ENCODE data around the gene DHX38.
"Not testable (repeated sequence)": the region's sequence is repeated elsewhere in the genome, so short reads cannot be mapped to it uniquely, and the experiment has no call there.

Gene DHX38

DNA sequence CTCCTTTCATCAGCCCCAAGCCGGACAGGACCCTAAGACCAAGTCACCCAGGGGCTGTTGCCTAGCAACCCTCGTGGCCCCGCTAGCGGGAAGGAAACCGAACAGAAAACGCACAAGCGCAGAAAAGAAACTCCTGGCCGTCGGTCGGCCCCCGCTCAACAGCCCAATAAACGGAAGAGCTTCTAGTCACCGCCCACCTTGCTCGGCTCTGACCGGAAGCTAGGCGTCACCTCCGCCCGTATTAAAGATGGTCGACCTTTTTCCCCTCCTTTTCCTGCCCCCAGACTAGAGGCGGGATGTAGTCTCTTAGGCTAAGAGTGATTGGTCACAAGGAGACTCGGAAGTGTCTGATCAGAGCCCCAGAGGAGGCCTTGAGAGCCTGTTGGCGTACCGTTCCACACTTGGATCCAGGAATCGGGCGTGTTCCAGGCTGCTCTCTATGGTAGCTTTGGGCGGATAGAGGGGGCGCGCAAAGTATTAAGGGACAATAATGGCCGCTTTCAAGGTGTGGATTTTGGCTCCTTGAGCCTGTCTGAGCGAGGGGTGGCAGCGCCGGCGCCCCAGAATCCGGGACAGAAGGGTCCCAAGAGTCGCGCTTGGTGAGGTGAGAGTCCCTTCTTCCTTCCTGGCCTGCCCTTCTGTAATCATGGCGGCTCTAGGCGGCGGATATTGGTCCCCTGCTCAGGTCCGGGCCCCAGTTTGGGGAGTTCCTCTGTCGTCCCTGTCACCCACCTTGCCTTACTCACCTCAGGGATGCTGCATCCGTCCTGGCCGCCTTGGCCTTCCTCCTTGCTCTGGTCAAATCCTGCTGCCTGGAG is at the start of gene DHX38, which contains the start of gene TXNL4B:
Gene DHX38, plus strand, starts transcription at position 400 of the 818 bp plus-strand sequence. CDS start 2,311 bp downstream, outside the sequence.
Gene TXNL4B, minus strand, starts transcription at position 173 of the 818 bp plus-strand sequence. CDS start 2,871 bp downstream, outside the sequence.
- peak; percentile 76 for DNase-seq (ENCODE audit: low read depth)

DNA sequence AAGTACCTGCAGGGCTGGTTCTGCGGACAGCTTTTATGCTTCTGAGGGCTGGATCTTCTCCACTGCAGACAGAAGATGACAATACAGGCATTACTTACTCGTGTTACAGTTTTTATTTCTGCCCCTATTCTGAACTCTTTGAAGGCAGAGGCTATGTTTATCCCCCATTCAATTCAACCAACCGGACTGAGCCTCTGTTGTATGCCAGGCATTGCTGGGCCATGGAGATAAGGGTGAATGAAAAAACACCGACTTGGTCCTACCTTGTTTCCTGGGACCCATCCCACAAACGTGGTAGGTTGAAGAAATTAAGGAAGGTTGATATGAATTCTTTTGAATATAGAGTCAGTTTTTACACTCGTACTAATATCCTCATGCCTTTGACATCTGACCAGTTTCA is 49.4 kb upstream of the DHX38 start:
- DNase-seq (ENCODE audit: low read depth), result no peak

DNA sequence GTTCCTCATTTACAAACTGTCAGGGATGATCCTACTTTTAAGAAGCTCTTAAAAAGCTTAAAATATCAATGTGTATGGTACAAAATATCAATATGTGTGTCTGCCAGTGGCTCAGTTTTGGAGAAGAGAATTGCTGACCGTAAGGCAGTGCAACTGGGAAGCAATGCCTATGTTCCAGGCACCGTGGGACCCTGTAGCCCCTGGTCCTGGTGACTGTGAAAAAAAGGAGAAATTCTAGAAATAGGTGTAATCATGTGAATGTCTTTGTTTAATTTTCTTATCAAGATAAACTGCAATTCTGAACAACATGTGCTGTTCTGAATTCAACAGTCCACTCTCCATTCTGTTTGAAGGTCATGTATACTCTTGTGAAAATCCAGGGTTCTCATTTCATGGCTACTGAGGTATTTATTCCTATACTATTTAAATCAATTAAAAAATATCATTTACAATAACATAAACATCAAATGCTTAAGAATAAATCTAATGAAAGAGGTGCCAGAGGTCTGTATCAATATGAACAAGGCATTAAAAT is 48.8 kb upstream of the DHX38 start:
- DNase-seq (ENCODE audit: low read depth), result no peak

GRCh38 chr16:72049110-72049509 is 44.5 kb upstream of the DHX38 start:
- no peak for DNase-seq (ENCODE audit: low read depth)

- no peak for DNase-seq (ENCODE audit: low read depth)
Measured at GRCh38 chr16:72050769-72051464, 42.7 kb upstream of the DHX38 start.

DNA sequence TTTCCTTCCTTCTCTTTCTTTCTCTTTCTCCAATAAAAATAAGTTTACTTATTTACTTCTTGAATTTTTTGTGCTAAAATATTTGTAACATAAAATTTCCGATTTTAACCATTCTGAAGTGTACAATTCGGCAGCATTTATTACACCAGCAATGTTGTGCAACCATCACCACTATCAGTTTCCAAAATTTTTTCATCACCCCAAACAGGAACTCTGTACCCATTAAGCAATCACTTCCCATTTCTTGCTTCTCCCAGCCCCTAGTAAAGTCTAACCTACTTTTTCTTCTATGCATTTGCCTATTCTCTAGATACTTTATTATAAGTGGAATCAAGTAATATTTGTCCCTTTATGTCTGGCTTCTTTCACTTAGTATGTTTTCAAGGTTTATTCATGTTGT is 41.8 kb upstream of the DHX38 start:
- DNase-seq (ENCODE audit: low read depth), result no peak

DNA sequence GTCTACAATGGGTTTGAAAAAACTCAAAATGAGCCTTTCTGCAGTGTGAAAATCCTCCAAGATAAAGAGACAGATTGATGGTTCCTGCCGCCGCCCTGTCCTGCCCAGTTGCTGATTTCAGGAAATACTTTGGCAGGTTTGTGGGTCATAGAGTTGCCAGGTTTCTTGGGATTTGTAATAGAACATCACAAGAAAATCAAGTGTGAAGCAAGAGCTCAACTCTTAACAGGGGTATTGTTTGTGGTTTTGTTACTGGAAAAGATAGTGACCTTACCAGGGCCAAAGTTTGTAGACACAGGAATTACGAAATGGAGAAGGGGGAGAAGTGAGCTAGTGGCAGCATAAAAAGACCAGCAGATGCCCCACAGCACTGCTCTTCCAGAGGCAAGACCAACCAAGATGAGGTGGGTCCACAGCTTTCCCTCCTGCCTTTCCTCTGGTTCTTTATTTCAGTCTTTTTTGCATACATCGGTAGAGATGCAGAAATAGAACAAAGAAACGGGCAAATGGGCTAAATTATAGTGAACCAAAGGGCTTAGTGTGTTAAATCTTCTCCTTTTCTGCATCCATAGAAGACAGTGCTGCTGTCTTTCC is 39.3 kb upstream of the DHX38 start, which contains the start of gene HP:
Gene HP, plus strand, starts transcription at position 252 of the 594 bp plus-strand sequence. Its CDS starts 148 bp downstream, at position 400.
- DNase-seq (ENCODE audit: low read depth), result not testable (repeated sequence)

DNA sequence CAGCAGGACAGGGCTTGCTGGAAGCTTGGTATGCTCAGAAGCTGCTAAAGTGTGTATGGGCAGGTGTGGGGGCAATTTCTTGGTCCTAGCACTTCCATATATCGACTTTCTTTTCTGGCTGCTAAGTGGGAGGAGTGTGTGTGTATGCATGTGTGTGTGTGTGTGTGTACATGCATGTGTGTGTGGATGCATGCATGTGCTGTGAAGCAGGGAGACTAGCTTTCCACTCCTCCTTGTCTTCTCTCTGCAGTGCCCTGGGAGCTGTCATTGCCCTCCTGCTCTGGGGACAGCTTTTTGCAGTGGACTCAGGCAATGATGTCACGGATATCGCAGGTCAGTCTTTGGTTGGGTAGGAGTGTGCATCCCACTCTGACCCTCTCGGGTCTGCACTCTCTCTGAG is 37.7 kb upstream of the DHX38 start:
- DNase-seq (ENCODE audit: low read depth), result no peak

- not testable (repeated sequence) for DNase-seq (ENCODE audit: low read depth)
Measured at GRCh38 chr16:72057313-72057712, 36.3 kb upstream of the DHX38 start.

DNA sequence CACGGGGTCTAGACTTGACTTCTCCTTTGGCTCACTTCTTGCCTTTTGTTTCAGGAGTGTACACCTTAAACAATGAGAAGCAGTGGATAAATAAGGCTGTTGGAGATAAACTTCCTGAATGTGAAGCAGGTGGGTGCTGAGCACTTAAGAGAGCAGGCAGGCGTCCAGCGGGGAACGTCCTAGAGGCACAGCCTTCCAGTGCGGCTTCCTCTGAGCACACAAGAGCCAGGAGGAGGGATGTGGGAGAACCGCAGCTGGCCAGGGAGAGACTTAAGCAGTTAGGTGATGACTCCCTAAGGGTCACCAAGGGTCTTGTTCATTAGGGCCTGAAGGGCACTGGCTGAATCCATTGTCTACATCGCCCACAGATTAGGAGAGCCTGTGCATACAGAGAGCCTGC is 34.6 kb upstream of the DHX38 start:
- DNase-seq (ENCODE audit: low read depth), result not testable (repeated sequence)

DNA sequence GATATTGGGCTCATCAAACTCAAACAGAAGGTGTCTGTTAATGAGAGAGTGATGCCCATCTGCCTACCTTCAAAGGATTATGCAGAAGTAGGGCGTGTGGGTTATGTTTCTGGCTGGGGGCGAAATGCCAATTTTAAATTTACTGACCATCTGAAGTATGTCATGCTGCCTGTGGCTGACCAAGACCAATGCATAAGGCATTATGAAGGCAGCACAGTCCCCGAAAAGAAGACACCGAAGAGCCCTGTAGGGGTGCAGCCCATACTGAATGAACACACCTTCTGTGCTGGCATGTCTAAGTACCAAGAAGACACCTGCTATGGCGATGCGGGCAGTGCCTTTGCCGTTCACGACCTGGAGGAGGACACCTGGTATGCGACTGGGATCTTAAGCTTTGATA is 33.2 kb upstream of the DHX38 start:
- DNase-seq (ENCODE audit: low read depth), result no peak

GRCh38 chr16:72061564-72061963 is 32.1 kb upstream of the DHX38 start:
- no peak for DNase-seq (ENCODE audit: low read depth)

GRCh38 chr16:72064361-72064894 is 29.2 kb upstream of the DHX38 start:
- no peak for DNase-seq (ENCODE audit: low read depth)

GRCh38 chr16:72066747-72067146 is 26.9 kb upstream of the DHX38 start:
- no peak for DNase-seq (ENCODE audit: low read depth)

- DNase-seq (ENCODE audit: low read depth), result no peak
Measured at GRCh38 chr16:72068930-72069329, 24.7 kb upstream of the DHX38 start.

- no peak for DNase-seq (ENCODE audit: low read depth)
Measured at GRCh38 chr16:72072514-72073342, 20.9 kb upstream of the DHX38 start.

DNA sequence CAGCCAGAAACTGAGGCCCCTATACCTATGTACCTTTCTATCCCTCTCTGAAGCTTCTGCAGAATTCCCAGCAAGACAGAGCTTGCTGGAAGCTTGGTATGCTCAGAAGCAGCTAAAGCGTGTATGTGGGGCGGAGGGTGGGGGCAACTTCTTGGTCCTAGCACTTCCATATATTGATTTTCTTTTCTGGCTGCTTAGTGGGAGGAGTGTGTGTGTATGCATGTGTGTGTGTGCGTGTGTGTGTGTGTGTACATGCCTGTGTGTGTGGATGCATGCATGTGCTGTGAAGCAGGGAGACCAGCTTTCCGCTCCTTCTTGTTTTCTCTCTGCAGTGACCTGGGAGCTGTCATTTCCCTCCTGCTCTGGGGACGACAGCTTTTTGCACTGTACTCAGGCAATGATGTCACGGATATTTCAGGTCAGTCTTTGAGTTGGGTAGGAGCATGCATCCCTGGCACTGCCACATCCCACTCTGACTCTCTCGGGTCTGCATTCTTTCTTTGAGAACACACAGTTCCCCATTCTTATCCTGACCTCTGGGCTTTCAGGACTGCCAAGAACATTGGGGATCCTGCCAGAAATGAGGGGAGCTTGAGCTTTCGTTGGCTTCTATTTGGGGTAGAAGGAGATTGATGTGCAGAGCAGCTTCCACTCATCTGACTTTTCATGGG is 20.0 kb upstream of the DHX38 start:
- DNase-seq (ENCODE audit: low read depth), result no peak

- not testable (repeated sequence) for DNase-seq (ENCODE audit: low read depth)
Measured at GRCh38 chr16:72075067-72075466, 18.6 kb upstream of the DHX38 start.

DNA sequence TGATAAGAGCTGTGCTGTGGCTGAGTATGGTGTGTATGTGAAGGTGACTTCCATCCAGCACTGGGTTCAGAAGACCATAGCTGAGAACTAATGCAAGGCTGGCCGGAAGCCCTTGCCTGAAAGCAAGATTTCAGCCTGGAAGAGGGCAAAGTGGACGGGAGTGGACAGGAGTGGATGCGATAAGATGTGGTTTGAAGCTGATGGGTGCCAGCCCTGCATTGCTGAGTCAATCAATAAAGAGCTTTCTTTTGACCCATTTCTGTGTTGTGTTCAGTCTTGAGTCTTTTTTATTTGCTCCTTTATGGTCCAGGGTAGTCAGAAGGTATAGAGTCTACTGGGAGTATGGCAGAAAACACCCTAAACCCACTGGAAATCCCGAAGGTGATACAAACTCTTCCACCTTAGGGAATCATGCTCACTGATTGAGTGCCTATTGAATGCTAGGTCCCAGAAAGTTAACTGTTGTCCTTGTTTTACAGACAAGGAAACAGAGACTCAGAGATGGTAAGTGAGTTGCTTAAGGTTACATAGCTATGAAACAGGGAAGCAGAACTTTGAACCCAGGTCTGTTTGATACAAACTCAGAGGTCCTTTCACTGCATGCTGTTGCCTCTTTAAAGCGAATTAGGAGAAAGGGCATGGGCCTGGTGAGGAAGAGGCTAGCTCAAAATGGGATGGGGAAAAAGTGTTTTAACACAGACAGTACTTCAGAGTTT is 16.5 kb upstream of the DHX38 start:
- DNase-seq (ENCODE audit: low read depth), result not testable (repeated sequence)

Measured in activated T-cell treated with anti-CD3 and anti-CD28 coated beads for 1 hour (primary cell).